NT2/D1 (cell line): Measurements from ENCODE around the gene DAD1.

ENCODE experiments used
- YY1 ChIP-seq: IDR thresholded peaks from 2 replicates; pipeline ENCODE4 v1.6.1; 2011; ENCODE audit not compliant: insufficient read length, insufficient read depth
- ZNF274 ChIP-seq: IDR thresholded peaks from 2 replicates; pipeline ENCODE4 v1.6.1; 2011; ENCODE audit warnings: mild to moderate bottlenecking, low read depth, low read length

DNA sequence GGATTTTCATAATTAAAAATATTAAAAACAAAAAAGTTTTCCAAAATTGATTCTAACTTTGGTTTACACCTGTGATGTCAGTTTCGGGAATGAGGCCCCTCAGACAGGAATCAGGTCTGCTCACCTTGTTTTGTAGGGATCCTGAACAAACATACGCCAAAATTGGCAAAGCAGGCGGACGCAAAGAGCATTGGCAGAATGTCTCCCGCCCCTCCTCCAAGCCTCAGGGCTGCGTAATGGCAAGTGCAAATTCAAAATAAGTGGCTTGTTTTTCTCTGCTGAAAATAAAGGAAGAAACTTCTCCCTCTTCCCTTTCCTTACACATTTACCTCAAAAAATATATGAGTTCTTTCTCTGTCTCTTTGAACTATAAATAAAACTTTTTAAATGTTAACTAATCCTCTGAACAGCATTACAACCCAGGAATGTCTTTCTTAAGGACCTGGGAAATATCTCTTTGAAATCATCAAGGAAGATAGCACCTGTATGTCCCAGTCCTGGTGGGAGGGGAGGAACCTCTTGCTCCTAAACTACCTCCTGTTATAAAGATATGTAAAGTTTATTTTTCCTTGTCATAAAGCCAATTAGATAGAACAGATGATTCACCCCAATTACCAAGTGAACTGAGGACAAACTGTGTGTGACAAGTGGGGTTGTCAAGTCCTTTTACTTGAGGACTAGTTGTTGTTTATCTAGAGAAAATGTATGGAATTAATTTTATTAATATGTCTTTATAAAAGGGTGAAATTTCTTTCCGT lies 38.7 kb upstream of the DAD1 start:
- TF ChIP-seq YY1 (no peak), ZNF274 (no peak)
